ENCODE data around the gene OTOGL. TPM values are rescaled to one million over a fixed set of nuclear protein-coding genes. Genes with fewer than 3 reads are reported as not detected.

OTOGL gene, protein sequence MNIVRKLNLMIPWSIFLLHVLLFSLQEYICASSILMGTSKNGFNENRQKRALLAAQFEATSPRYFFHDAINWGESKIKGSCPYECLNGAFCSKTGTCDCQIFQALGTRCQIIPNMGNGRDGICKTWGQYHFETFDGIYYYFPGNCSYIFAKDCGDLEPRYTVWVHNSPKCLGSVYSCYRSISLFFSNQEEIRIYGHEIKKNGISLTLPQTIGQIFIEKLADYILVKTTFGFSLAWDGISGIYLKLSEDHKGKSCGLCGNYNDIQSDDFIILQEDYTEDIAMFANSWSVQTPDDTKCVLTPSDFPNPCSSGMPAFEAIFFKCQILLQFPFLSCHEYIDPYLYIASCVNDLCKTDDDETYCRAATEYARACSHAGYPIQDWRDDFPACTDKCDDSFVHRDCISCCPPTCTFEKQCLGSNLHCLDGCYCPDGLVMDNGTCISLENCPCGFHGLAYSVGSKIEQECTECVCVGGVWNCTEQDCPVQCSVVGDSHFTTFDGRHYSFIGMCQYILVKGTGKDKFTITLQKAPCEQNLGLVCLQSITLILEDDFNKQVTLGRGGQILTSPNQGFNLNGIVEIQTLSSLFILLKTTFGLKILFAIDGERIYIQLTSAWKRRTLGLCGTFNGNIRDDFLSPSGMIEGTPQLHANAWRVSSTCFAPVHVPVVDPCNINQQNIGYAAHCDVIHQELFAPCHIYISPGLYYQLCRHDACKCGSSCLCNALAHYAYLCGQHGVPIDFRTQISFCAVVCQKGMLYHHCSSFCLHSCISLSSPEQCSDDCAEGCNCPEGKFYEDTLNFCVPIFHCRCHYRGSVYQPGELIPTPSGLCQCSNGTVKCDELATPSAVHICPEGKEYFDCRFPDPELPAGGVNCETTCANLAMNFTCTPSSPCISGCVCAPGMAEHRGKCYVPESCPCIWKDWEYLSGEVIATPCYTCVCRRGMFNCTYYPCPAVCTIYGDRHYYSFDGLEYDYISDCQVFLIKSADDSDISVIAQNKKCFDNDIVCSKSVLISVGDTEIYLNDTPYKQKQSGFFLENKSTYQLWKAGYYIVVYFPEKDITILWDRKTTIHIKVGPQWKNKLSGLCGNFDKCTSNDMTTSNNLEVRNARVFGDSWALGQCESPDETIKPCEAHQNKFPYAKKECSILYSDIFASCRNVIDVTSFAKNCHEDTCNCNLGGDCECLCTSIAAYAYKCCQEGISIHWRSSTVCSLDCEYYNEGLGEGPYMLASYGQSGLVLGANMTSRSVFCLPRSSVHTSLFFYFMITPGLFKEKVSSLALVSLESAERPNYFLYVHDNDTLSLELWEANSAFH (N-terminal part only)
- total RNA-seq, result 0.12 and 0.18 TPM in 2 replicates
- long read RNA-seq, partial matches to known transcripts, result 0 of 1 reads
- long read RNA-seq, other reads (novel, unspliced or antisense), result 1 of 1 reads

DNA sequence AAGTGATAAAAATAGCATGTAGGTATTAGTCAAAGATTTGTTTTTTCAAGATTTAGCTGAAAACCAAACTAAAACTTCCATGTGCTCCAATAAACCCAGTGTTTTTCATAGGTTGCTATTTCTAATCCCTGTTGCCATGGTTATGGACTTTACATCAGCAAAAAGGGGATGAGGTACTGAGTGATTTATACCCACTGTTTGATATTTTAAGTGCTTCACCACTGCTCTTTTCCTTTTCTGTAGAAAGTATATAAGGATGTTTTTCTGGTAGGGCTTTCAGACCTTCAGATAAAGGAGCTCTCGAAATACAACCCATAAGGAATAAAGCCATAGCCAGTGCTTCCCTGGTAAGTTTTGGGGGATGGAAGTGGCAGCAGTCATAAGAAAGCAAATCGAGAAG is at the start of gene OTOGL:
Gene OTOGL (plus strand): TSS at position 279 of the 400 bp plus-strand sequence. CDS start 109,895 bp downstream, outside the sequence.
- Mint-ChIP-seq H3K27me3 (ENCODE audit: low read depth) (no peaks in the 10 kb centered on the region), H3K36me3 (ENCODE audit: low read depth) (no peaks in the 10 kb centered on the region), H3K27ac (ENCODE audit: unreplicated experiment) (no peak within 1 kb of the TSS), H3K4me3 (no peak within 1 kb of the TSS), H3K4me1 (no peaks in the 10 kb centered on the region), H3K9me3 (no peaks in the 10 kb centered on the region)
- TF ChIP-seq, protein P1, sequence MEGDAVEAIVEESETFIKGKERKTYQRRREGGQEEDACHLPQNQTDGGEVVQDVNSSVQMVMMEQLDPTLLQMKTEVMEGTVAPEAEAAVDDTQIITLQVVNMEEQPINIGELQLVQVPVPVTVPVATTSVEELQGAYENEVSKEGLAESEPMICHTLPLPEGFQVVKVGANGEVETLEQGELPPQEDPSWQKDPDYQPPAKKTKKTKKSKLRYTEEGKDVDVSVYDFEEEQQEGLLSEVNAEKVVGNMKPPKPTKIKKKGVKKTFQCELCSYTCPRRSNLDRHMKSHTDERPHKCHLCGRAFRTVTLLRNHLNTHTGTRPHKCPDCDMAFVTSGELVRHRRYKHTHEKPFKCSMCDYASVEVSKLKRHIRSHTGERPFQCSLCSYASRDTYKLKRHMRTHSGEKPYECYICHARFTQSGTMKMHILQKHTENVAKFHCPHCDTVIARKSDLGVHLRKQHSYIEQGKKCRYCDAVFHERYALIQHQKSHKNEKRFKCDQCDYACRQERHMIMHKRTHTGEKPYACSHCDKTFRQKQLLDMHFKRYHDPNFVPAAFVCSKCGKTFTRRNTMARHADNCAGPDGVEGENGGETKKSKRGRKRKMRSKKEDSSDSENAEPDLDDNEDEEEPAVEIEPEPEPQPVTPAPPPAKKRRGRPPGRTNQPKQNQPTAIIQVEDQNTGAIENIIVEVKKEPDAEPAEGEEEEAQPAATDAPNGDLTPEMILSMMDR (conservative IDR thresholded peaks at IDR 0.05), result no peak
- no peak for DNase-seq (ENCODE audit: low read depth, low spot score)

DNA sequence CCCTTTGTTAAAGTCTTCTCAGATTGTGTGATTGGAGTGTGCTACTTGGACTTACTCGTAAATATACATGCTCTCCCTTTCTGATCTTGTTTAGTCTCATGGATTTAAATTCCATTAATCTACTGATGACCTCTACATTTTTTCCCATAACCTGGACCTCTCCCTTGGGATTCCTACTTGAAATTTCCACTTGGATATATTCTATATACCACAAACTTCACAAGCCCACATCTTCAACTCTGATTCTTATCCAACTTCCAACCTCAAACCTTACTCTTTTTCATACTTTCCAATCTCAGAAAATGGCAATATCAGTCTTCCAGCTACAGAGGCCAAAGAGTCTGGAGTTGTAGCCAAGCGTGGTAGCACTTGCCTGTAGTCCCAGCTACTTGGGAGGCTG is 49.1 kb upstream of the OTOGL start:
- TF ChIP-seq, protein P1 (conservative IDR thresholded peaks at IDR 0.05), result no peak
- no peak overlapping the region for H3K27ac Mint-ChIP-seq (ENCODE audit: unreplicated experiment)
- no peaks in the 10 kb centered on the region for H3K27me3 Mint-ChIP-seq (ENCODE audit: low read depth)
- H3K4me3 Mint-ChIP-seq, result no peak overlapping the region
- DNase-seq (ENCODE audit: low read depth, low spot score), result no peak
- H3K4me1 Mint-ChIP-seq, result no peaks in the 10 kb centered on the region
- no peaks in the 10 kb centered on the region for H3K36me3 Mint-ChIP-seq (ENCODE audit: low read depth)
- H3K9me3 Mint-ChIP-seq, result peaks cover 8% of the 10 kb centered on the region

DNA sequence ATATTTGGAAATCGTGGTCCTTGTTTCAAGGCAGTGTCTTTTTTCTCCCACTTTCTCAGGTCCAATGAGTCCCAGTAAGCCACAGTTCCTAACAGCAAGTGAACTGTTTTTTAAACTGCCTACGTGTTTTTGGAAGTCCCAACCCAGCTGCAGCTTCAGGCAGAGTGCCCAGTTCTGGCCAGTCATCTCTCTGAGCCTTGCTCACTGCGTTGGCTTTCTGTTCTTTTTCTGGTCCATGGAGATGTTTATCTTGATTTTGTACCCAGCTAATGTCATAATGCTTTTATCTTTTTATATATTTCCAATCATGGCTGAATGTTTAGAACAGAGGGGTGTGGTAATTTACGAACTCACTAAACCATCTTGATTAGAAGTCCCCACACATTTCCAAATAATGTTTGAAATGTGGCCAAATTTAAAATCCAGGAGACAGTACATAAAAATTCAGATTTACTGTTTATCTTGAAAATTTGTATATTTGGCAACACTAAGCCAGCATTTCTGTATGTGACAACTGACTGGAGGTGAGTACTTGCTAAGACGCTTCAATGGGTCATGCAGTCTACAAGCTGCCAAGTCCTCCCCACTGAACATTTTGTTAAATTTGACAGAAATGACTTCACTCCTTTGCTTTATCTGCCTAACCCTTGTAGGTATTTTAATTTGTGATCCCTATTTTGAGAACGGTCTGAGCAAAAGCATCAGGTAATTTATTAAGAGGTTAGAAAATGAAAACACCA is 46.1 kb upstream of the OTOGL start:
- TF ChIP-seq, protein P1 (conservative IDR thresholded peaks at IDR 0.05), result no peak
- H3K36me3 Mint-ChIP-seq (ENCODE audit: low read depth), result no peaks in the 10 kb centered on the region
- H3K27ac Mint-ChIP-seq (ENCODE audit: unreplicated experiment), result no peak overlapping the region
- no peak for DNase-seq (ENCODE audit: low read depth, low spot score)
- H3K27me3 Mint-ChIP-seq (ENCODE audit: low read depth), result no peaks in the 10 kb centered on the region
- no peaks in the 10 kb centered on the region for H3K4me1 Mint-ChIP-seq
- peaks cover 8% of the 10 kb centered on the region for H3K9me3 Mint-ChIP-seq
- H3K4me3 Mint-ChIP-seq, result no peak overlapping the region

DNA sequence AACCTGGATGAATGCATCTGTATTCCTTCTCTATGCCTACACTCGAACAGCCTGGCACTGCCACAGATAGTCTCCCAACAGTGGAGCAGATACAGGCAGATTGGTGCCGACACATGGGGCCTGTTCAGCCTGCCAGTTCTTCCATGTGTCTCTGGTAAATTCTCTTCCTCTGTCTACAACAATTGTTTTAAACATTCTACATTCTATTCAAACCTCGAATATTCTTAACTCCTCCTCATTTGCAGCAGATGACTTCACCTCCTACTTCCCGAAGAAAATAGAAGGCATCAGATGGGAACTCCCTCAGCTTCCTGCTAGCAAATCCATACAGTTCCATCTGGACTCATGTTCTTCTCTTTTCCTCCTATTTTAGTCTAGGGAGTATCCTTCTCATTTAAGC is 43.1 kb upstream of the OTOGL start:
- H3K27ac Mint-ChIP-seq (ENCODE audit: unreplicated experiment), result no peak overlapping the region
- DNase-seq (ENCODE audit: low read depth, low spot score), result no peak
- H3K27me3 Mint-ChIP-seq (ENCODE audit: low read depth), result no peaks in the 10 kb centered on the region
- no peak overlapping the region for H3K4me3 Mint-ChIP-seq
- TF ChIP-seq, protein P1 (conservative IDR thresholded peaks at IDR 0.05), result no peak
- H3K4me1 Mint-ChIP-seq, result no peaks in the 10 kb centered on the region
- no peaks in the 10 kb centered on the region for H3K36me3 Mint-ChIP-seq (ENCODE audit: low read depth)
- H3K9me3 Mint-ChIP-seq, result peaks cover 3% of the 10 kb centered on the region
